ENCODE data around the gene ODC1.
A peak's percentile ranks its signal among the peaks of the same experiment; 100 is the strongest.
"Not testable (repeated sequence)": the region's sequence is repeated elsewhere in the genome, so short reads cannot be mapped to it uniquely, and the experiment has no call there.

Gene ODC1

GRCh38 chr2:10454505-10454904, 6.4 kb upstream of the ODC1 start:
- DNase-seq = no peak

GRCh38 chr2:10453905-10454298, 5.8 kb upstream of the ODC1 start:
- no peak for DNase-seq

GRCh38 chr2:10452956-10453904, 5.1 kb upstream of the ODC1 start:
- no peak for DNase-seq

GRCh38 chr2:10452312-10452711, 4.2 kb upstream of the ODC1 start:
- DNase-seq = no peak

GRCh38 chr2:10451819-10452218, 3.7 kb upstream of the ODC1 start:
- no peak for DNase-seq

- DNase-seq = no peak
These were observed 1.9 kb upstream of the ODC1 start for GRCh38 chr2:10449838-10450691.

GRCh38 chr2:10449486-10449831, 1.3 kb upstream of the ODC1 start:
- no peak for DNase-seq

GRCh38 chr2:10448576-10449485, 704 bp upstream of the ODC1 start:
- peak; percentile 94 for DNase-seq

GRCh38 chr2:10447300-10447894, 730 bp downstream of the ODC1 start:
- DNase-seq = peak; percentile 87

GRCh38 chr2:10446631-10447030, 1.5 kb downstream of the ODC1 start:
- no peak for DNase-seq

- DNase-seq = no peak
These were observed 3.7 kb downstream of the ODC1 start for GRCh38 chr2:10444463-10444862.

GRCh38 chr2:10442469-10443126, 5.5 kb downstream of the ODC1 start:
- not testable (repeated sequence) for DNase-seq

- no peak for DNase-seq
These were observed 6.2 kb downstream of the ODC1 start for GRCh38 chr2:10441948-10442347.

- DNase-seq = no peak
These were observed 7.4 kb downstream of the ODC1 start for GRCh38 chr2:10440736-10441135.

- no peak for DNase-seq
These were observed 8.2 kb downstream of the ODC1 start for GRCh38 chr2:10439971-10440370.

- DNase-seq = no peak
These were observed 8.8 kb downstream of the ODC1 start for GRCh38 chr2:10439185-10439879.

- no peak for DNase-seq
These were observed 9.4 kb downstream of the ODC1 start for GRCh38 chr2:10438688-10439087.

- no peak for DNase-seq
These were observed 10.3 kb downstream of the ODC1 start for GRCh38 chr2:10437806-10438205.

- no peak for DNase-seq
These were observed 11.5 kb downstream of the ODC1 start for GRCh38 chr2:10436583-10437110.

GRCh38 chr2:10435820-10436204, 12.3 kb downstream of the ODC1 start:
- DNase-seq = no peak

Data from right kidney (tissue), 1 donor.